Tibial nerve (tissue), 4 donors: Measurements from ENCODE around the gene RBAK. TPM values are rescaled to one million over a fixed set of nuclear protein-coding genes. Genes with fewer than 3 reads are reported as not detected.
"Not testable (repeated sequence)": the region's sequence is repeated elsewhere in the genome, so short reads cannot be mapped to it uniquely, and the experiment has no call there.

Experiments
- DNase-seq, 2 donors: peaks; one replicate each; pipeline ENCODE4 v3.0.0-alpha.2; 2019; ENCODE audit warnings: low spot score in 2 of 2
- H3K27ac ChIP-seq, 4 donors: fragments of 200-600 bp; sonication (generic) in 3 of 4; one replicate each; pipeline ENCODE4 v1.5.1; 2017 to 2019; ENCODE audit warnings: mild to moderate bottlenecking in 1 of 4
- H3K27me3 ChIP-seq, 2 donors: fragments of 200-600 bp; sonication (generic) in 1 of 2; one replicate each; pipeline versions ENCODE4 v1.5.1 to v1.6.0; 2017 to 2019
- H3K36me3 ChIP-seq, 3 donors: fragments of 200-600 bp; sonication (generic); one replicate each; pipeline ENCODE4 v1.5.1; 2018 to 2019
- H3K4me1 ChIP-seq, 4 donors: fragments of 200-600 bp; sonication (generic) in 3 of 4; one replicate each; pipeline ENCODE4 v1.5.1; 2017 to 2019
- H3K4me3 ChIP-seq, 4 donors: fragments of 200-600 bp; sonication (generic) in 3 of 4; one replicate each; pipeline ENCODE4 v1.5.1; 2017 to 2019; ENCODE audit warnings: mild to moderate bottlenecking in 1 of 4, moderate library complexity in 1 of 4
- H3K9me3 ChIP-seq, 4 donors: fragments of 200-600 bp; sonication (generic) in 3 of 4; one replicate each; pipeline ENCODE4 v1.5.1; 2017 to 2019
- CTCF ChIP-seq, 5 experiments: fragments of 200-600 bp in 3 of 5; fragments of 450-650 bp in 2 of 5; sonication (generic) in 3 of 5; IDR thresholded peaks; one replicate each; pipeline ENCODE4 v1.5.1; 2016 to 2019; ENCODE audit warnings: antibody characterized with exemption in 5 of 5, mild to moderate bottlenecking in 3 of 5, moderate library complexity in 2 of 5
- EP300 ChIP-seq, 2 donors: sonication (generic); formaldehyde crosslinking; IDR thresholded peaks; one replicate each; pipeline ENCODE4 v1.6.1; 2017; ENCODE audit warnings: antibody characterized with exemption in 2 of 2, mild to moderate bottlenecking in 1 of 2
- POLR2A ChIP-seq, 2 donors: fragments of 450-650 bp; IDR thresholded peaks; one replicate each; pipeline ENCODE4 v1.6.1; 2017; ENCODE audit warnings: antibody characterized with exemption in 2 of 2, mild to moderate bottlenecking in 2 of 2, moderate library complexity in 2 of 2
- WGBS, 2 donors: methylation state at CpG; one replicate each; pipeline ENCODE4 v1.1.5; 2018; 5-methylcytosine and 5-hydroxymethylcytosine counted together
- total RNA-seq, 4 donors: library from RNA; depleted of rRNA; stranded (reverse); fragments of >200 nt; gene quantifications; one replicate each; pipeline ENCODE4 v1.1.0, GENCODE V29; 2016

RBAK gene
- total RNA-seq, 4 donors from 2014 or later = 7.5 to 11.3 (median 9.0) TPM

DNA sequence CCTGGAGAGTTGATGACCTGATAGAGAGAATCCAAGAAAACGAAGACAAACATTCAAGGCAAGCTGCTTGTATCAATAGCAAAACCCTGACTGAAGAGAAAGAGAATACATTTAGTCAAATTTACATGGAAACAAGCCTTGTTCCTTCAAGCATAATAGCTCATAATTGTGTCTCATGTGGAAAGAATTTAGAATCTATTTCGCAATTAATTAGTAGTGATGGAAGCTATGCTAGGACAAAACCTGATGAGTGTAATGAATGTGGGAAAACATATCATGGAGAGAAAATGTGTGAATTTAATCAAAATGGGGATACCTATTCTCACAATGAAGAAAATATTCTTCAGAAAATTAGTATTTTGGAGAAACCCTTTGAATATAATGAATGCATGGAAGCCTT lies 18.0 kb downstream of the RBAK start:
- Histone ChIP-seq H3K4me1 (no peaks in the 10 kb centered on the region), H3K27me3 (no peaks in the 10 kb centered on the region), H3K27ac (no peak overlapping the region), H3K36me3 (peaks cover 8 to 100% (median 59%) of the 10 kb centered on the region in 3 donors), H3K9me3 (peaks cover 30 to 100% (median 65%) of the 10 kb centered on the region in 4 donors), H3K4me3 (no peak overlapping the region)
- no peak for DNase-seq
- TF ChIP-seq CTCF (IDR thresholded peaks at IDR 0.05) (no peak), EP300 (IDR thresholded peaks at IDR 0.05) (no peak), POLR2A (IDR thresholded peaks at IDR 0.05) (no peak)
- 96 to 99% methylated on average over 2 of the region's 2 CpGs for WGBS, 2 donors

GRCh38 chr7:5064391-5065106 lies 18.9 kb downstream of the RBAK start:
- no peaks in the 10 kb centered on the region for H3K27me3 ChIP-seq
- peaks cover 30 to 100% (median 64%) of the 10 kb centered on the region in 4 donors for H3K9me3 ChIP-seq
- H3K4me1 ChIP-seq = no peaks in the 10 kb centered on the region
- H3K27ac ChIP-seq = no peak overlapping the region
- no peak overlapping the region for H3K4me3 ChIP-seq
- TF ChIP-seq CTCF (IDR thresholded peaks at IDR 0.05) = no peak
- no peak for DNase-seq
- peaks cover 8 to 98% (median 51%) of the 10 kb centered on the region in 3 donors for H3K36me3 ChIP-seq
- 81 to 98% methylated on average over 12 of the region's 12 CpGs for WGBS, 2 donors

DNA sequence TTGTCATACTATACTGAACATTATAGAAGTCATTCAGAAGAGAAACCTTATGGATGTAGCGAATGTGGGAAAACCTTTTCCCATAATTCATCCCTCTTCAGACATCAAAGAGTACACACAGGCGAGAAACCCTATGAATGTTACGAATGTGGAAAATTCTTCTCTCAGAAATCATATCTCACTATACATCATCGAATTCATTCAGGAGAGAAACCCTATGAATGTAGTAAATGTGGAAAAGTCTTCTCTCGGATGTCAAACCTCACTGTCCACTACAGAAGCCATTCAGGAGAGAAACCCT lies 19.4 kb downstream of the RBAK start:
- H3K4me3 ChIP-seq = no peak overlapping the region
- H3K27ac ChIP-seq = no peak overlapping the region
- 96 to 99% methylated on average over 5 of the region's 5 CpGs for WGBS, 2 donors
- no peaks in the 10 kb centered on the region for H3K4me1 ChIP-seq
- H3K36me3 ChIP-seq = peaks cover 8 to 98% (median 49%) of the 10 kb centered on the region in 3 donors
- peaks cover 30 to 100% (median 63%) of the 10 kb centered on the region in 4 donors for H3K9me3 ChIP-seq
- no peaks in the 10 kb centered on the region for H3K27me3 ChIP-seq
- TF ChIP-seq CTCF (IDR thresholded peaks at IDR 0.05) = no peak
- TF ChIP-seq EP300 (IDR thresholded peaks at IDR 0.05) = no peak
- DNase-seq = no peak

DNA sequence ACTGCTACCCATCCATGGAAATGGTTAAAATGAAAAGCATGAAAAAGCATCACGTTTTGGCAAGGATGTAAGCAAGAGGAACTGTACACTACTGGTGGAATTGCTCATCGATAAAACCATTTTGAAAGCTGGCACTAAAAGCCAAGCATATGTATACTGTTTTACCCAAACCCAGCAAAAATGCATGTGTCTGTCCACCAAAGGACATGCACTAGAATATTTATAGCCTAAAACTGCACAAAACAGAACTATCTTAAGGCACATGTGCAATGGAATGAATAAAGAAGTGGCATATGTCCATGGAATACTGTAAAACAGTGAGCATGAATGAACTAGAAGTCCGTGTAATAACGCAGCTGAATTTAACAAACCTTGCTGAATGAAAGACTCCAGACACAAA lies 22.9 kb downstream of the RBAK start:
- 90 to 91% methylated on average over 4 of the region's 4 CpGs for WGBS, 2 donors
- Histone ChIP-seq H3K27me3 (no peaks in the 10 kb centered on the region), H3K36me3 (peaks cover 7 to 75% (median 15%) of the 10 kb centered on the region in 3 donors), H3K4me1 (peaks cover 0 to 10% (median 0%) of the 10 kb centered on the region in 4 donors), H3K27ac (no peak overlapping the region), H3K4me3 (no peak overlapping the region), H3K9me3 (peaks cover 24 to 91% (median 45%) of the 10 kb centered on the region in 4 donors)
- TF ChIP-seq POLR2A (IDR thresholded peaks at IDR 0.05) = no peak
- TF ChIP-seq EP300 (IDR thresholded peaks at IDR 0.05) = no peak
- TF ChIP-seq CTCF (IDR thresholded peaks at IDR 0.05) = no peak
- DNase-seq = no peak

DNA sequence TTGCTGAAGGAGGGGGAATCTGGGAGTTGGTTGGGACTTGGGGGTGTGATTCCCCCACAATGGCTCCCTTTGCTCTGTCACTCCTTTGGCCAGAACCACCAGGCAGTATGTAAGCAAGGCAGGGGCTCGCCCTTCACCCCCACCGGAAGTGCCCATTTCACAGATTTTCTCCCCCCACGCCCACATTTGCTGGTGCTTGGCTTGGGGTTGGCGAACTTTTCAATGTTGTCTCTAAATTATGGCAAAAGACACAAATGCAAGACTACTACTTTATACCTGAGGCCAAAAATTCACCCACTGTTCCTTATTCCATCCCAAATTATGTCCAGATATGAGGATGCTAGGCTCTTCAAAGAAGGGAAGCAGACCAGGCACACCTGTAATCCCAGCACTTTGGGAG lies 24.5 kb downstream of the RBAK start:
- H3K36me3 ChIP-seq = peaks cover 0 to 58% (median 0%) of the 10 kb centered on the region in 3 donors
- H3K4me3 ChIP-seq = no peak overlapping the region
- H3K4me1 ChIP-seq = peaks cover 0 to 10% (median 0%) of the 10 kb centered on the region in 4 donors
- peaks cover 7 to 74% (median 28%) of the 10 kb centered on the region in 4 donors for H3K9me3 ChIP-seq
- no peak for DNase-seq
- WGBS, 2 donors = 96 to 100% methylated on average over 4 of the region's 4 CpGs
- H3K27ac ChIP-seq = no peak overlapping the region
- no peaks in the 10 kb centered on the region for H3K27me3 ChIP-seq
- TF ChIP-seq CTCF (IDR thresholded peaks at IDR 0.05) = no peak

GRCh38 chr7:5075187-5075586 lies 29.5 kb downstream of the RBAK start:
- not testable (repeated sequence) for DNase-seq, H3K27me3 ChIP-seq, H3K4me1 ChIP-seq, H3K4me3 ChIP-seq, H3K27ac ChIP-seq
- peaks cover 0 to 28% (median 4%) of the 10 kb centered on the region in 4 donors for H3K9me3 ChIP-seq
- H3K36me3 ChIP-seq = peaks cover 0 to 10% (median 0%) of the 10 kb centered on the region in 3 donors
- 80 to 91% methylated on average over 11 of the region's 11 CpGs for WGBS, 2 donors
